Measurements from ENCODE around the gene PAPLN.

GRCh38 chr14:73253323-73253610 is 16.0 kb downstream of the PAPLN start:
- TF ChIP-seq CTCF (IDR thresholded peaks at IDR 0.05; ENCODE audit: low read depth, low read length) (no peak), POLR2A (IDR thresholded peaks at IDR 0.05; ENCODE audit: extremely low read depth, insufficient read length) (no peak), MAX (IDR thresholded peaks at IDR 0.05; ENCODE audit: low read depth, low read length) (no peak)

Measured in NB4 (cell line).